OCI-M1 (cell line): Measurements from ENCODE around the gene GABBR2.

ENCODE experiments used
- DNase-seq: peaks from one replicate; lab custom pipeline; 2025; lab: John Stamatoyannopoulos, UW

The GABBR2 gene

GRCh38 chr9:98634685-98635336 lies 73.9 kb downstream of the GABBR2 start:
- no peak for DNase-seq

- no peak for DNase-seq
Observed at GRCh38 chr9:98632839-98633238, 75.9 kb downstream of the GABBR2 start.

GRCh38 chr9:98627296-98627695 lies 81.4 kb downstream of the GABBR2 start:
- DNase-seq = no peak

GRCh38 chr9:98625728-98626127 lies 83.0 kb downstream of the GABBR2 start:
- no peak for DNase-seq

- DNase-seq = no peak
Observed at GRCh38 chr9:98619788-98620187, 88.9 kb downstream of the GABBR2 start.

GRCh38 chr9:98615633-98616032 lies 93.1 kb downstream of the GABBR2 start:
- DNase-seq = no peak

GRCh38 chr9:98614941-98615340 lies 93.8 kb downstream of the GABBR2 start:
- no peak for DNase-seq

- no peak for DNase-seq
Observed at GRCh38 chr9:98612061-98612752, 96.5 kb downstream of the GABBR2 start.

- DNase-seq = no peak
Observed at GRCh38 chr9:98611319-98611718, 97.4 kb downstream of the GABBR2 start.

GRCh38 chr9:98610711-98611110 lies 98.0 kb downstream of the GABBR2 start:
- no peak for DNase-seq

- no peak for DNase-seq
Observed at GRCh38 chr9:98610211-98610610, 98.5 kb downstream of the GABBR2 start.

GRCh38 chr9:98609646-98610045 lies 99.1 kb downstream of the GABBR2 start:
- DNase-seq = no peak

GRCh38 chr9:98607787-98608186 lies 100.9 kb downstream of the GABBR2 start:
- DNase-seq = no peak

- DNase-seq = no peak
Observed at GRCh38 chr9:98607152-98607551, 101.6 kb downstream of the GABBR2 start.

GRCh38 chr9:98606730-98607129 lies 102.0 kb downstream of the GABBR2 start:
- DNase-seq = no peak

GRCh38 chr9:98605116-98605515 lies 103.6 kb downstream of the GABBR2 start:
- DNase-seq = no peak

GRCh38 chr9:98603821-98604383 lies 104.8 kb downstream of the GABBR2 start:
- no peak for DNase-seq

- no peak for DNase-seq
Observed at GRCh38 chr9:98602839-98603500, 105.8 kb downstream of the GABBR2 start.

- no peak for DNase-seq
Observed at GRCh38 chr9:98600631-98601030, 108.1 kb downstream of the GABBR2 start.

GRCh38 chr9:98599566-98600216 lies 109.0 kb downstream of the GABBR2 start:
- no peak for DNase-seq

- no peak for DNase-seq
Observed at GRCh38 chr9:98598861-98599260, 109.9 kb downstream of the GABBR2 start.

- DNase-seq = no peak
Observed at GRCh38 chr9:98597236-98597771, 111.4 kb downstream of the GABBR2 start.
